GM19035 (cell line): ENCODE results near the gene FIGN.

Experiments
- ATAC-seq: cut with Tn5 transposase; IDR thresholded peaks from one replicate; pipeline ENCODE4 v1.9.1; 2021; ENCODE audit not compliant: unreplicated experiment

Gene FIGN

DNA sequence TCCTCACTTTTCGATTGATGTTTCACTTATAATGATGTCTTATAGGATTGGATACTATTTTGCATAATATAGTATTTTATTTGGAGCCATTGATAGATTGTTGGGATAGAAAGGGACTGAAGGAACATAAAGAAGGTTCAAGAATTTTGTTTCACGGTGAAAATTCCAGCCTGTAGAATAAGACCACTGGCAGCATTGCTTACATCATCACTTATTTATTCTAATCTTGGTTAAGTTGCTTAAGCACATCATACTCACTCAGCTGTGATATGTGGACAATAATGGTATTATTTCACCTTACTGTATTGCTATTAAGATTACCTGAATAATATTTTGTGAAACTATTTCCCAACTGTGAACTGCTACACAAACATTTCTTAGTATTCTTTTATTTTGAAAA is 118.3 kb downstream of the FIGN start:
- ATAC-seq = no peak

DNA sequence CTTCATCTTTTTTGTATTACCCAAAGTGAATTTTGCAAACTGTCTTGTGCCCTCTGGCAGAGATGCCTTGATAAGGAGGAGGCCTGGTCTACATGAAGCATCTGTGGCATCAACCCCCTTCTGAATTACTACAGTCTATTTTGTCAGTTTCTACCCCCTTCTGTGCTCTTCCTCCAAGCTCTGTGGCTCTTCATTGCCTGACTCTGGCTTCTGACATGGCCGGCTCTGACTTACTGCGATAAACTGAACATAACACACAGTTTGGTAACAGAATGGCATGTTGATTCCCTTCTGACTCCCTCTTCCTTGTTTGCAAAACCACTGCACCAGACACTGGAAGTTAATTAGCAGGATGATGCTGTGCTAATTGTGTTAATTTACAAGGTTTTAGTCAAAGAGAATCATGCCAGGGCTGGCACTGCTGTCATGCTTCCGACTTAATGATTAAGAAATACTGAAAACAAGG is 122.5 kb downstream of the FIGN start:
- no peak for ATAC-seq

- no peak for ATAC-seq
Observed at GRCh38 chr2:163612332-163612731, 123.5 kb downstream of the FIGN start.

DNA sequence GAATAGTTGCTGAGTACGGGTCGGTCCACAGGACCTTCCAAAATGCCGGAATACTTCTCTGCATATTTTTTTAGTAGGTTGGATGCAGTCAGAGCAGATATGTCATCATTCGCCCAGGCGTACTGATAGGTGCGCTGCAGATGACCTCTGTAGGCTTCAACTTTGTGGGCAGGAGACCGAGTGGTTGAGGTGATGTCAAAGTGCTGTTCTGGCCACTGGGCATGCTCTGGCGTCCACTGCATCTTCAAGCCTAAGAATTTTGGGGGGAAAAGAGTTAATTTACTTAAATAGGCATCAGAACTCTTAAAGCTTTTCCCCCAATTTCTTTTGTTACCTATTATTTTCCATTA is 124.3 kb downstream of the FIGN start:
- no peak for ATAC-seq

GRCh38 chr2:163610817-163611556 is 124.8 kb downstream of the FIGN start:
- ATAC-seq = no peak

- ATAC-seq = no peak
Observed at GRCh38 chr2:163607630-163608029, 128.2 kb downstream of the FIGN start.

- no peak for ATAC-seq
Observed at GRCh38 chr2:163606878-163607277, 128.9 kb downstream of the FIGN start.

DNA sequence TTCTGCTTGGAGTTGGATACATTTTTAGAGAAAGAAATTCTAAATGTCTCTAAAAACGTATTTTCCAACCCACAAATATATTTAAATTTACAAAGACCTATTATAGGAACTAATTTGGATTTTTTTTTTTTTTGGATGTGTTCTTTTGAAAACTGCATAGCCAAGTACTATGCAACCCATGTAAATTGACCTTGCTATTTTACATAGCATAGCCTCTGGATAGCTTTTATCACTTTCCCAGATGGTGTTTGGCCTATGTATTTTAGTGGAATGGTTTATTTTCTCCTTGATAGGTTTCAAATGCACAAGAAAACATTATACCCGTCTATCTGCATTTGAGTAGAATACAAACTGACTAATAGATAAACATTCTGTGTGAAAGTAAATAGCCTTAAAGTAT is 130.0 kb downstream of the FIGN start:
- ATAC-seq = no peak

DNA sequence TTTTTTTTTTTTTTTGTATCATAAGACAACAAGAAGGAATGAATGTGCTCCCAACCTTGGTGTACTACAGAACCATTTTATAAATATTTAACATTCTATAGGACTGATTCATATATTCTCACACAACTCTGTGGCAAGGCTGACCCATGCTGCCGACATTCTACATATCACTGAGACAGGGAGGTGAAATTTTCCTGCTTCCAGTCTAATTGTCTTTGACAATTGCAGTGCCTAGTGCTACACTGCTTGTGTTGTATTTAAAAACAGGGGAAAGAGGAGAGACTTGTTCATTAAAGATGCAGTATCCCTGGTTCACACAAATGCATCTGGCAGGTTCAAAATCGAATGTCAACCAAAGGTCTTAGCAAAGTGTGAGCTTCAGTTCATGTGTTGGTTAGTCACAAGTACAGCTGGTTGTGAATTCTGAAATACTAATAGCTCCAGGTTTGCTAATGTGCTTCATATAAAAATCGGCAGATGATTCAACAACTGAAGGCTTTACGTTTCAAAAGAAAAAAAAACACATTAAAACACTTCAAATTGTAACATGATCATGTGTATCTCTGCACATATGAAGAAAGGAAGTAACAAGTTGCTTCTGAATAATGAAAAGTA is 130.8 kb downstream of the FIGN start:
- no peak for ATAC-seq

GRCh38 chr2:163602196-163602595 is 133.6 kb downstream of the FIGN start:
- ATAC-seq = no peak

GRCh38 chr2:163601377-163601776 is 134.4 kb downstream of the FIGN start:
- ATAC-seq = no peak

- no peak for ATAC-seq
Observed at GRCh38 chr2:163600801-163601200, 135.0 kb downstream of the FIGN start.

DNA sequence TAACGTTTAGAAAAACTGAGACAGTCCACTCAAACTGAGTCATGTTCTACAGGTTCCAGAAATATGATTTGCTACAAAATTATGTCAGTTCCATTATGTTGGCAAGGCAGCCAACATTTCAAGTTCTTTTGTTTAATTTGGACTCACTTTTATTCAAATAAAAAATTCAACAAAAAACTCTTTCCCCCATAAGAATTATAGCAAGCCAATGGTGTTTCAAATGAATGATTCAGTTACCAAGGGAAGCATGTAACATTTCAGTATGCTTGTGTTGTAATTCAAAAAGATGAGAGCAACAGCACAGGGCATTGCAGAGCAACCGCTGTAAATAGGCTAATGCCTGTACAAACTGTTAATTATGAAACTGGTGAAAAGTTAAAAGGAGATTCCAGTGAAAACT is 140.8 kb downstream of the FIGN start:
- no peak for ATAC-seq

DNA sequence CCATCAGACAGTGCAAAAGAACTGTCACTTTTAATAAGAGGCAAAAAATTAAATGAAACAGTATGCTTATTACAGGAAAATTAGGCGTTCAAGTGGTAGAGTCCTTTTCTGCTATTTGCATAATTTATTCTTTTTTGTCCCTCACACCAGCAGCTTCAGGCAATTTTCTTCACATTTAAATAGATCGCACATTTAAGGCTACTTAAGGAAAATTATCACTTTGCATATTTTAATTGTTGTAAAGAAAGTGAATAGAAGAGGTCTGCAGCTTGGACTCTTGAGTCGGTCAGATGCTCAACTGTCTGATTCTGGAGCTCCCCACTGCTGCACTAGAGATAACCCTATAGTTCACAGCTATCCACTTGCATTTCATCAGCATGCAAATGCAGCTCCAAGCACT is 141.3 kb downstream of the FIGN start:
- no peak for ATAC-seq

GRCh38 chr2:163593982-163594381 is 141.8 kb downstream of the FIGN start:
- no peak for ATAC-seq

DNA sequence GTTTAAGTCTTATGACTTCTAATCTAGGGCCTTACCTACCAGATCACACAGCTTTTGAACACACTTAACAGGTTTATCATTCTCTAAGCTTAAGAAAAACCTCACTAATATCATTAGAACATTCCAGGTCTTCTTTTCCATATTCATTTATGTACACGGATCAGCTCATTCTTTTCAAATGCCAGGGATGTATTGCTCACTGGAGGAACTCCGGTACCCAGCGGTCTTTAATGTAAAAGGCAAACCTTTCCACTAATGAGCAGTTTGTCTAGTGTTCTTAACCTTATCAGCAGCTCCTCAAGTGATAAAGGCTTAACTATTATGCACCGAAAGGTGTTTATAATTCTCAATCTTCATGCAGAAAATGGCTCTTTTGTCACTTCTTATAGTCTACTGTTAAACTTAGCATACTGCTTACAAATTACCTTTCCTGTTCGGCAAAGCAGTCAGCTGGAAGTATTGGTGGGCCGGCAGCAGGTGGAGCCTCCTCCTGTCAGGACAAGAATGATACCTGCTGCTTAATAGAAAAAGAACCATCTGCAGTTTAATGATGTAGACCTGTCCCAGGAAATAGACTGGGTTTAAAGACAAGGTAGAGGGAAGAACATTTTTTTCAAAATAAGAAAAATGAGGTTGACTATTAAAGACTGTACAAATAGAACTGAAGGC is 142.7 kb downstream of the FIGN start:
- ATAC-seq = no peak

DNA sequence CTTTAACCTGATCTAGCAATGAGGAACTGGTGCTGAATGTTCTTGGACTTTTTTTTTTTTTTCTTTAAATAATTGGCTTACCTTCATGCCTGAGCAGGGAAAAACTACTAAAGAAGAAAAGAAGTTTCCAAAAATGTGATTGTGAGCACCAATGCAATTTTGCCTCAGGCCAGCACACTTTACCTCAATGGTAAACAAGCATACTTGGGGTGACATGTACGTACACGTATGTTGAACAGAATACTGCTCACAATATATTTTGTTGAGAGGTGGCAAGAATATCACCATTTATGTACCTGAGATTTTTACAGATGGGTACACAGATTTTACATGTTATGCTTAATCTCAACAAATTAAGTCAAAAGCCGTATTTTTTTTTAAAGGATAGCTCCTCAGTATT is 144.3 kb downstream of the FIGN start:
- no peak for ATAC-seq

GRCh38 chr2:163580757-163581156 is 155.1 kb downstream of the FIGN start:
- ATAC-seq = no peak

- no peak for ATAC-seq
Observed at GRCh38 chr2:163574309-163574708, 161.5 kb downstream of the FIGN start.

DNA sequence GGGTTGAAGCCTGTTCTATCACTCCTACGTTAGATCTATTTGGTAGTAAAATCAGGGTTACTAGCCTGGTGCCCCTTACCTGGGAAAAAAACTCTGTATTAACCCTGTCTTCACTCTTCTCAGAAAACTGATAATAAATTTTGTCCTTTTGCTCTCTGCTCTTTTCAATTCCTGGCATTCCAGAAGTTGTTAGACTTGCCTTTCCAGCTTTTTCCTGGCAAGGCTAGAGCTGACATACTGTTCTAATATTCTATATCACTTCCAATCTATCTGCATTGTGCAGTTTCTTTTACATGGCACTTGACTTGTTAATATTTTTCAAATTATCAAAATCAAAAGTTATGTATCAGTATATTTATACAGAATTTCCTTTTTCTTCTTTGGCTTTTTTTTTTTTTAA is 162.2 kb downstream of the FIGN start:
- no peak for ATAC-seq

DNA sequence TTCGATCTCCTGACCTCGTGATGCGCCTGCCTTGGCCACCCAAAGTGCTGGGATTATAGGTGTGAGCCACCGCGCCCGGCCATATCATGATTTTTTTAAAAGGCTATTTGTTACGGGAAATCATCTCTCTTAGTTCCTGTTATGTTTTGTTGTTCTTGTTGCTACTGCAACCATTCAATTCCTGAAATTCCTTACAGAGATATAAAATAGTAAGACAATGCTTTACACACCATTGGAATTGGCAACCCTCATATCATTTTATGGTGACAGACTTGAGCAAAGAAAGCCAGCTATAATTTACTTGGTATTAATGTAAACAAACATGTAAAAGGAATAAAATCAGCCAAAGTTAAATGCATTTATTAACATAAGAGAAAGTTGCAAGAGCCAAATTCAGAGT is 163.0 kb downstream of the FIGN start:
- no peak for ATAC-seq

DNA sequence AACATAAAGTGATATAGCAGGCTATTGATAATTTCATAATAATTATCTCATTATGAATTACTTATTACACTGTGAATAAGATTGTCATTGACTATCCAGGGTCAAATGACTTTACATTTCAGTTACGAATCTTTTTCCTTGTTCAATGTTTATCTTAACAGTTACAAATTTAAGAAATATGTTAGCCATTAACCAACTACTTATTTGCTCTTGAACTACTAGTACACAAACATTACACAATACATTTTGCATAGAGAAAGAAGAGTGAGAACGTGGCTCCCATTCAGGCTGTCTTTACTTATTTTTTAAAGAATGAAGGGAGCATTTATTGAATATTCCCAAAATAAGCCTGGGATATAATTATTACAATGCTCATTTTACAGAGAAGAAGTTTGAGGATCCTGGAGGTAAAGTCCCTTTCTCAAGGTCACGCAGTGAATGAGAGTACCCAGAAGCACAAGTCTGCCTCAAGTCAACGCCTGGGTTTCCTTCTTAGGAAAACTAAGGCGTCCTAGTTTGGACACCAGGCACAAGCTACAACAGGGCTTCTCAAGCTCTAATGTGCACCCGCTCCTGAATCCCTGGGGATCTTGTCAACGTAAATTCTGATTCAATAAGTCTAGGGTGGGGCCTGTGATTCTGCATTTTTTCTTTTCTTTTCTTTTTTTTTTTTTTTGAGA is 164.2 kb downstream of the FIGN start:
- no peak for ATAC-seq
